Heart left ventricle (tissue), 16 donors: Measurements from ENCODE around the gene BBOX1. TPM values are rescaled to one million over a fixed set of nuclear protein-coding genes. Genes with fewer than 3 reads are reported as not detected.
"Not testable (repeated sequence)": the region's sequence is repeated elsewhere in the genome, so short reads cannot be mapped to it uniquely, and the experiment has no call there.

Source experiments
- ATAC-seq, 4 donors: fragments of 200-7000 bp; cut with Tn5 transposase; one replicate each; pipeline ENCODE4 v1.9.1; 2020 to 2022; ENCODE audit warnings: moderate library complexity in 4 of 4, mild to moderate bottlenecking in 3 of 4, moderate number of reproducible peaks in 1 of 4
- DNase-seq, 5 donors: peaks; one replicate each; pipeline ENCODE4 v3.0.0-alpha.2; 2020
- H3K27ac ChIP-seq, 12 donors: fragments of 200-600 bp; sonication (generic) in 4 of 12; one replicate each; pipeline versions ENCODE4 v1.5.0 to v1.8.0; 2016 to 2022; ENCODE audit warnings: mild to moderate bottlenecking in 2 of 12
- H3K27me3 ChIP-seq, 9 donors: fragments of 200-600 bp; sonication (generic) in 2 of 9; one replicate each; pipeline versions ENCODE4 v1.5.1 to v1.8.0; 2016 to 2022; ENCODE audit warnings: mild to moderate bottlenecking in 3 of 9
- H3K36me3 ChIP-seq, 9 donors: fragments of 200-600 bp; sonication (generic) in 2 of 9; one replicate each; pipeline versions ENCODE4 v1.5.0 to v1.8.0; 2018 to 2022; ENCODE audit warnings: mild to moderate bottlenecking in 2 of 9
- H3K4me1 ChIP-seq, 12 donors: fragments of 200-600 bp; sonication (generic) in 4 of 12; one replicate each; pipeline versions ENCODE4 v1.5.0 to v1.8.0; 2016 to 2022; ENCODE audit warnings: mild to moderate bottlenecking in 3 of 12
- H3K4me3 ChIP-seq, 12 donors: fragments of 200-600 bp; sonication (generic) in 4 of 12; one replicate each; pipeline versions ENCODE4 v1.5.0 to v1.8.0; 2017 to 2022; ENCODE audit warnings: mild to moderate bottlenecking in 9 of 12, moderate library complexity in 4 of 12
- H3K9me3 ChIP-seq, 12 donors: fragments of 200-600 bp; sonication (generic) in 4 of 12; one replicate each; pipeline versions ENCODE4 v1.5.0 to v1.8.0; 2016 to 2022; ENCODE audit warnings: mild to moderate bottlenecking in 1 of 12
- CTCF ChIP-seq, 12 donors: fragments of 200-600 bp; sonication (generic) in 4 of 12; IDR thresholded peaks; one replicate each; pipeline versions ENCODE4 v1.5.0 to v1.8.0; 2018 to 2022; ENCODE audit warnings: antibody characterized with exemption in 12 of 12, mild to moderate bottlenecking in 5 of 12
- POLR2A ChIP-seq, 2 donors: fragments of 450-650 bp; IDR thresholded peaks; one replicate each; pipeline ENCODE4 v1.6.1; 2017; ENCODE audit warnings: antibody characterized with exemption in 2 of 2, mild to moderate bottlenecking in 2 of 2, moderate library complexity in 2 of 2
- WGBS, 4 donors: extraction: QIAGEN DNeasy Blood & Tissue Kit in 2 of 4; methylation state at CpG; one replicate each; pipeline versions ENCODE4 v1.1.5 to v1.1.7; 2013 to 2018; 5-methylcytosine and 5-hydroxymethylcytosine counted together
- intact Hi-C, 10 donors: fragments of 100-400 bp; cut with DNase I; formaldehyde crosslinking; loops; one replicate each; pipeline versions ENCODE4 v1.11.1 to v1.14.2; 2022
- polyA plus RNA-seq, 2 donors: library from polyadenylated mRNA; stranded (reverse); fragments of 200-250 nt; gene quantifications; one replicate each; pipeline ENCODE4 v1.2.3, GENCODE V29; 2013
- total RNA-seq, 9 donors: library from RNA; depleted of rRNA in 2 of 9; stranded (reverse); fragments of >200 nt in 2 of 9; fragmentation: NEBNext Ultra II Directional in 3 of 9; extraction: Animal tissue kit (Norgen Biotek cat#: 25700) in 3 of 9; gene quantifications; one replicate each; pipeline versions ENCODE4 v1.1.0 to v1.2.4, GENCODE V29; 2016 to 2023
- donor health status: ischemic (EF 13 %, LVEDD 7.1; RV severe dilation, severe dysfunction).
- donor health status: healthy with polysubstance abuse.
- donor health status: DM: no; HTN: yes; CAD: no.
- donor health status: DM: no; HTN: no; CAD: no.
- donor health status: ischemic (EF 25% LVEDD 6.9; RV normal size, moderate dysfunction).
- donor health status: ischemic (EF 25% LVEDD 5.7; RV mildly dilated, moderate dysfunction).
- donor health status: healthy.
- donor health status: DM: yes; HTN: yes; CAD: no.
- donor health status: ischemic (EF 35%, LVEDD 5.7; RV mildly dilated, moderate dysfunction).
- donor health status: nonischemic (EF 11% LVEDD 7.7; RV severe dilation, severe dysfunction).
- donor health status: DM: yes; HTN: yes; CAD: no.
- donor health status: PGD.
- donor health status: ischemic (EF 29% LVEDD 5.4; RV normal size, mild dysfunction).
- donor health status: nonischemic (EF 23%, LVEDD 6.1; RV moderate dilation, normal function).

BBOX1 gene
- total and polyA plus RNA-seq, 11 donors: 0.18 TPM; not detected in 10

GRCh38 chr11:26994631-26995095 lies 46.0 kb upstream of the BBOX1 start:
- Histone ChIP-seq H3K9me3 (no peaks in the 10 kb centered on the region), H3K27ac (peak overlapping the region in 11 of 12 donors; percentile 56 to 90 (median 83)), H3K4me3 (peak overlapping the region; percentile 27 to 70 (median 52)), H3K4me1 (peaks cover 0 to 6% (median 0%) of the 10 kb centered on the region in 12 donors), H3K27me3 (peaks cover 0 to 8% (median 0%) of the 10 kb centered on the region in 9 donors), H3K36me3 (no peaks in the 10 kb centered on the region)
- TF ChIP-seq CTCF (IDR thresholded peaks at IDR 0.05): no peak
- TF ChIP-seq POLR2A (IDR thresholded peaks at IDR 0.05): no peak
- peak in 3 of 5 donors; percentile 25 to 43 (median 29) for DNase-seq
- intact Hi-C loops: no loop called here
- WGBS, 4 donors: 51 to 74% (median 65%) methylated on average over 15 to 19 of the region's 19 CpGs
- ATAC-seq: peak in 2 of 4 donors; percentile 12 to 13

- ATAC-seq (no peak), DNase-seq (no peak)
- H3K4me3 ChIP-seq: peak overlapping the region in 11 of 12 donors; percentile 30 to 70 (median 53)
- H3K9me3 ChIP-seq: no peaks in the 10 kb centered on the region
- intact Hi-C loops: no loop called here
- H3K4me1 ChIP-seq: peaks cover 0 to 6% (median 0%) of the 10 kb centered on the region in 12 donors
- peaks cover 0 to 8% (median 0%) of the 10 kb centered on the region in 9 donors for H3K27me3 ChIP-seq
- WGBS, 4 donors: 18 to 38% (median 34%) methylated on average over 1 of the region's 1 CpG
- peak overlapping the region in 8 of 12 donors; percentile 72 to 90 (median 84) for H3K27ac ChIP-seq
- TF ChIP-seq CTCF (IDR thresholded peaks at IDR 0.05): no peak
- TF ChIP-seq POLR2A (IDR thresholded peaks at IDR 0.05): no peak
- no peaks in the 10 kb centered on the region for H3K36me3 ChIP-seq
These were observed 44.7 kb upstream of the BBOX1 start for GRCh38 chr11:26995701-26996460.

- Histone ChIP-seq H3K27me3 (peaks cover 0 to 8% (median 0%) of the 10 kb centered on the region in 9 donors), H3K4me3 (peak overlapping the region in 7 of 12 donors; percentile 47 to 70 (median 62)), H3K36me3 (no peaks in the 10 kb centered on the region), H3K4me1 (peaks cover 0 to 6% (median 0%) of the 10 kb centered on the region in 12 donors), H3K9me3 (no peaks in the 10 kb centered on the region), H3K27ac (peak overlapping the region in 3 of 12 donors; percentile 22 to 56 (median 53))
- no peak for DNase-seq
- no peak for TF ChIP-seq POLR2A (IDR thresholded peaks at IDR 0.05)
- no peak for TF ChIP-seq CTCF (IDR thresholded peaks at IDR 0.05)
- intact Hi-C loops: no loop called here
- WGBS, 4 donors: 52 to 63% (median 57%) methylated on average over 2 of the region's 2 CpGs
- peak in 1 of 4 donors; percentile 15 for ATAC-seq
These were observed 43.2 kb upstream of the BBOX1 start for GRCh38 chr11:26997378-26997777.

GRCh38 chr11:27001136-27001730 lies 39.4 kb upstream of the BBOX1 start:
- H3K4me1 ChIP-seq, DNase-seq, H3K9me3 ChIP-seq, H3K36me3 ChIP-seq, H3K4me3 ChIP-seq, H3K27me3 ChIP-seq, ATAC-seq, intact Hi-C loops: not testable (repeated sequence)
- 58 to 75% (median 66%) methylated on average over 4 of the region's 4 CpGs for WGBS, 4 donors
- H3K27ac ChIP-seq: peak overlapping the region in 1 of 12 donors; percentile 45
